Epithelial cell of proximal tubule (primary cell): ENCODE results near the gene AIDA. TPM values are rescaled to one million over a fixed set of nuclear protein-coding genes. Genes with fewer than 3 reads are reported as not detected.
"Not testable (repeated sequence)": the region's sequence is repeated elsewhere in the genome, so short reads cannot be mapped to it uniquely, and the experiment has no call there.

Source experiments
- DNase-seq: peaks from one replicate; pipeline ENCODE4 v3.0.0-alpha.2; 2011; ENCODE audit warnings: low read depth
- H3K4me3 ChIP-seq: 2 replicates; pipeline ENCODE4 v1.5.1; 2011; ENCODE audit warnings: low read depth, mild to moderate bottlenecking, low read length
- CTCF ChIP-seq: conservative IDR thresholded peaks from 2 replicates; pipeline ENCODE4 v1.5.1; 2012; ENCODE audit warnings: low read depth, mild to moderate bottlenecking, low read length
- total RNA-seq: library from RNA; depleted of rRNA; stranded (reverse); fragments of >200 nt; gene quantifications from 2 replicates; pipeline ENCODE4 v1.2.3, GENCODE V29; 2015

AIDA gene
- total RNA-seq, 1 donor from 2014 or later: 45.5 TPM

- no peak for TF ChIP-seq CTCF
- no peak overlapping the region for H3K4me3 ChIP-seq
- DNase-seq: no peak
Observed at GRCh38 chr1:222697203-222697602, 15.1 kb downstream of the AIDA start.

DNA sequence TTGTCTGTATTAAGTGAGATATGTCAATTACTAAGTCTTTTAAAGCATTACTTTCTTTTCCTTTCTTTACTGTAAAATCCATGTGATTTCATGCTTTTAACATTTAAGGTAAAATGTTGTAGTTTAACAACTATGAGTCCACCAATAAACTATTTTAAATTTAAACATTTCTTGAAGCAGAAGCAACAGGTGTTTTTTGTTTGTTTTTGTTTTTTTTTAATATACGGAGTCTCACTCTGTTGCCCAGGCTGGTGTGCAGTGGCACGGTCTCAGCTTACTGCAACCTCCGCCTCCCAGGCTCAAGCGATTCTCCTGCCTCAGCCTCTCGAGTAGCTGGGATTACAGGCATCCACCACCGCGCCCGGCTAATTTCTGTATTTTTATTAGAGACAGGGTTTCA lies 15.6 kb downstream of the AIDA start:
- no peak overlapping the region for H3K4me3 ChIP-seq
- no peak for TF ChIP-seq CTCF
- no peak for DNase-seq

DNA sequence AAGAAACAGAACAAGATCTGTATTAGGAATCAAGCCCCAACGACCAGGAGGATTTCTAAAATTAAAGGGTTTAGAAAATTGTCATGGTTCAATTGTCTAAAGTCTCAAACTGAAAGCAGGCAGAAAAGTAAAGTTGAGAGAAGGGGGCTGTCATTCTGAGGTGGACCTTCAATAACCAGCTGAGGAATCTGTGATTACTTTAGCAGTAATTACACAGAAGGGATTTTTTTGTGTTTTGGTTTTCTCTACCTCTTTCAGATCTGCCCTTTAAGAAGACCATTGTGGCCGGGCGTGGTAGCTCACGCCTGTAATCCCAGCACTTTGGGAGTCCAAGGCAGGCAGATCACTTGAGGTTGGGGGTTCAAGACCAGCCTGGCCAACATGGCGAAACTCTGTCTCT lies 17.4 kb downstream of the AIDA start:
- no peak overlapping the region for H3K4me3 ChIP-seq
- TF ChIP-seq CTCF: no peak
- DNase-seq: no peak

- no peak for DNase-seq
- no peak overlapping the region for H3K4me3 ChIP-seq
- no peak for TF ChIP-seq CTCF
Observed at GRCh38 chr1:222691016-222691415, 21.3 kb downstream of the AIDA start.

- H3K4me3 ChIP-seq: no peak overlapping the region
- no peak for DNase-seq
- no peak for TF ChIP-seq CTCF
Observed at GRCh38 chr1:222680080-222680479, 32.2 kb downstream of the AIDA start.

GRCh38 chr1:222670110-222670509 lies 42.2 kb downstream of the AIDA start:
- H3K4me3 ChIP-seq: no peak overlapping the region
- DNase-seq: no peak
- no peak for TF ChIP-seq CTCF

- DNase-seq, H3K4me3 ChIP-seq: not testable (repeated sequence)
Observed at GRCh38 chr1:222669107-222669506, 43.2 kb downstream of the AIDA start.

DNA sequence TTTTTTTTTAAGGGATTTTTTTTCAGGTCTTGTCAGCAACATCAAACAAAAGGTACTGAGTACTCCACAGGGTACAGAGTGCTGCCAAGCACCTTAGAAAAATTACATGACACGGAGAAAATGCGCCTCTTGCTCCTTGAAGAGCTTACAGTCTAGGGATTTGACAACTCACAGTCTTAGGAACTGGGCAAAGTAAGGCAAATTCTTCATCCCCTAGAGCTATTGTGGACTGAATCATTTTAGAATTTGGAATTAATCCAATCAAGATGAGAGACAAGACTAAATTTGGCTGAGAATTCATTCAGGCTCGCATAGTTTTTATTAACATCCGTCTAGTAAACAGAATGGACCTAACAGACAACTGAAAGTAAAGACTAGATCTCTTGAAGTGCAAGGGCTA lies 44.1 kb downstream of the AIDA start:
- not testable (repeated sequence) for H3K4me3 ChIP-seq, DNase-seq
